Activated CD8-positive, alpha-beta memory T cell treated with anti-CD3 and anti-CD28 coated beads for 4 hours (primary cell): ENCODE measurements around the gene THSD4.
"Not testable (repeated sequence)": the region's sequence is repeated elsewhere in the genome, so short reads cannot be mapped to it uniquely, and the experiment has no call there.

ENCODE experiments used
- DNase-seq, 2 donors: peaks; one replicate each; pipeline ENCODE4 v3.0.0-alpha.2; 2020; ENCODE audit warnings: low read depth in 2 of 2

Gene THSD4

DNA sequence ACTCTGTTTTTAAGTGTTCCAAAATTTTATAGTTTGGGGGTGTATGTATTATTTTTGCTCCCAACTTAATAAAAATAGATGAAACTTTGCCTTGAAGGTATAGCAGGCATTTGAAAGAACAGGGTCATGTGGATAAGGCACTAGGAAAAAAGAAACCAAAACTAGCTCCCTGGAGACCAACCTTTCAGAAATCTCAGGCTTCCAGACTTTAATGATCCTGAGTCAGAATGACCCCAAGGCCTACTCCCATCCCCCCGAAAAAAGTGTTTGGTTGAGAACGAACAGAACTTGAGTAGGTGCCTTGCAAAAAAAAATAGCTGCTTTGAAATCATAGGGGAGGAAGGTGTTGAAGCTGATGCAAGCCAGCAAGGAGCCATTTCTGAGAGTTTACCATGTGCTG is 309.5 kb downstream of the THSD4 start:
- no peak for DNase-seq

DNA sequence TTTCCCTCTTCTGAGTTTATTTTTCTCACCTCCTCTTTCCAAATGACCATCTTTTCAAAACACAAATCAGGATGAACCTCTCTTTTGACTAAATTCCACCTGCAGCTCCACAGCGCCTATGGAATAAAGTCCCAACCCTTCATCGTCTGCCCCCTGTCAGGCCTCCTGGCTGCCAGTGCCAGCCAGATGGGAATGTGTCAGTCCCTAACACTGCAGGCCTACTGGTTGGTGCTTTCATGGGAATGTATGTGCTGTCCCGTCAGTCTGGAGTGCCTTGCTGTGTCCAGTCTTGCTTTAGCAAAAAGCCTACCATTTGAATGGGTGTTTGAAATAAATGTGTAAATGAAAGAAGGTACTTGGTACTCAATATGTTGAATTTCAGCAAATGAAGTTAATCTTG is 310.1 kb downstream of the THSD4 start:
- DNase-seq = no peak

GRCh38 chr15:71426792-71427191 is 311.5 kb downstream of the THSD4 start:
- DNase-seq = no peak

DNA sequence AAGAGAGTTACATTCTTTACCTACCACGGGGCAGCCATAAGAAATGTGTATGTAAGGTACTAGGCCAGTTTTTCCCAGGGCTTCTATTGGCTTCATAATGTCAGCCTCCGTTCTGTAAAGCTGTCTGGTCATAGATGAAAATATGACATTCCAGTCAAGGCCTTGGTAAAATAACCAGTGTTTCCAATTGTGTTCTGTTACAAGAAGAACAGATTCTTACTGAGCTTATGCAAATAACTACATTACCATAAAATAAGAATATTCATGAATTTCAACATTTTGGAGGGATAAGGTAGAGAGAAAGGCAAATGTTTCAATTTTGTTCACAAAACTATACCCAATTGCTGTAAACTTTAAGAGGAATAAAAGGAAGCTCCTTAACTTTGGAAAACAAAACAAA is 315.5 kb downstream of the THSD4 start:
- DNase-seq = no peak

DNA sequence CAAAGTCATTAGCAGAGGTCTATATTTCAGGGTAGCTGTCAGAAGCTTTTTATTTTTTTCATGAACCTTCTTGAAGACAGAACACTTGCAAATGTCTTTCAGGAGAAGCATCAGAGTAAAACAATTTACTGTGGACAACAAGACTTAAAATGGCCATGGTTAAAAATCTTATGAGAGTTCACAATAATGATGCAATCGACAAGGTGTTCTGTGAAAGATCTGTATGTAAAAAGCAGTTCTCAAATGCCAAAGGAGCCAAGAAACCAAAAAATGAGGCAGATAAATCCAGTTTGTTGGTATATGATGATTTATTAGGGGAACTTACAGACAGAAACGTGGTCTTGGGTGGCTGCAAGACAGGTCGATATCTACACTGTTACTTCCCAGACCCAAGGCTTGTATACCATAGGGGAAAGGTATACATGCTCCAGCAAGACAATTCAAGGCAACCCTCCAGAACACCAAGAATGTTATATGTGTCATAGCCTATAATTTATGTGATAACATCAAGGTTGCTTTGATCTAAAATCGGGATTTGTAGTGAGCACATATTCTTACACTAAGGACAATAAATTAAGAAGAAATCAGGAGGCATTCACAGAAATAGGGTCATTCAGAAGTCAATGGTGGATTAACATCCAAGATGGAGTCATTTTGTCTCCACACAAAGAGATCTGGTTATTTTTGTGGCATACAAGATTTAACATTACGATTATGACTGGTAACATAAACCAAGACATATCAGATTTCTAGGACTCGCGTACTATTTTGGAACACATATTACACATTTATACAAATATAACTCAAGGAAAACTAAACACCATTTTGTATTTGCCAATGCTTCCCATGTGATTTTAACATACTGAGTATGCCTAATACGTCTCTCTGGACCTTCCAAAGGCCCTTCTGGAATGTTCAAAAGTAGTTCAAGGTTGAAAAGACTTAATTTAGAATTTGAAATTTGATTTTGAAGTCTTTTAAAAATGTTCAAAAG is 316.4 kb downstream of the THSD4 start:
- DNase-seq = no peak

- DNase-seq = no peak
These were observed 318.1 kb downstream of the THSD4 start for GRCh38 chr15:71433402-71433801.

DNA sequence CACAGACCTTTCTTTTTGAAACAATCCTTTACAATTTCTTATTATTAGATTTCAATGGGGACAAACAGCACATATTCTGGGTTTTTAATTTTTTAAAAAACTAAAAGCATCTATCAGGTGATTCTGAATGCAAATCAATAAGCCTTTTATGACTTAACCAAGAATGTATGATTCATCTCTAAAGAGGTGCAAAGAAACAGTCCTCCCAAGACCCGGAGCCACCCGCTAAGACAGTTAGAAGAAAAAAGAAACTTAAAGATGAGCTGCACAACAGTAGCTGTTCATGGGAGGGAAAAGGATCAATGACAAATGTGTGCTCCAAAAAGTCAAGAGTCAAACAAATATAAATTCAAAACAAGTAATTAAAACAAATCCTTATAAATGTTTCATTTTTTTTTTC is 319.5 kb downstream of the THSD4 start:
- no peak for DNase-seq

- no peak for DNase-seq
These were observed 320.3 kb downstream of the THSD4 start for GRCh38 chr15:71435552-71435951.

DNA sequence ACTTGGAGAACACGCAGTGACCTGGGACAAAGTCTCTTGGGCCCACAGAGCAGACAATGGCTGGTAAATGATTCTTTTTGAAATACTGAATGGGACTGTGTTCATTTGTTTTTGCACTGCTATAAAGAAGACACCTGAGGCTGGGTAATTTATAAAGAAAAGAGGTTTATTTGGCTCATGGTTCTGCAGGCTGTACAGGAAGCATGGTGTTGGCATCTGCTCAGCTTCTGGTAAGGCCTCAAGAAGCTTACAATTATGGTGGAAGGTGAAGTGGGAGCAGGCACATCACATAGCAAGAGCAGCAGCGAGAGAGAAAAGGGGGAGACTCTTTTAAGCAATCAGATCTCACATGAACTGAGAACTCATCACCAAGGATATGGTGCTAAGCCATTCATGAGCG is 321.6 kb downstream of the THSD4 start:
- no peak for DNase-seq

DNA sequence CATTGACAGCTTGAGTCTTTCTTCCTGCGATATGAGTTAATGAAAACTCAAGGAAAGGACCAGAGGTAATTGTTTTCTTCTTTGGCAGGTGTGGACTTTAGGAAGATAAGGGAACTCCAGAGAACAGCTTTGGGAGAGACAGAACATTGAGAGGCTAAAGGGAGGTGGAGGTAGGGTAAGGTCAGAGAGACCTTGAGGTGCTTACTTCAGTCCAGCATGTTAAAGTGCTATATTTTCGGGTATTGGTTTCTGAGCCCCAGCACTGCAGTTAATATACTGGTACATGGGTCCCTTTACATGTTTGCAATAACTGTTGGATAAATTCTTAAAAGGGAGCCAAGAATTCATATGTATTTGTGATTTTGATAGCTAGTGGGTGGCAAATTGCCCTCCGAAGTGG is 322.1 kb downstream of the THSD4 start:
- DNase-seq = no peak

DNA sequence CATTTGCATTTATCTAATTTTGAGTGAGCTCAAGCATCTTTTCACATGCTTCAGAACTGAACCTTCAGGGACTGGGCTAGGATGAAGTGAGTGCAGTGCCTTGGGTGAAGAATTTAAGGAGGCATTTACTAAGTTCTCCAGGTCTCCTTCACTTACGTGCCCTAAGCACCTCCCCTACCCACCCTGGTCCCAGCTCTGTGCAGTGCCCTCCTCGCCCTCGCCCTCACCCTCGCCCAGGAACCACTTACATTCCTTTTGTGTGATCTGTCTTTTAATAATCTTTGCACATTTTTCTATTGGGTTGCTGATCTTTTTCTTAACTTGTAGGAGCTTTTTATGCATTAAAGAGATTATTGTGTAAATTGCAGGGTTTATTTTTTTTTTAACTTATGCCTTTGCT is 322.6 kb downstream of the THSD4 start:
- DNase-seq = no peak

DNA sequence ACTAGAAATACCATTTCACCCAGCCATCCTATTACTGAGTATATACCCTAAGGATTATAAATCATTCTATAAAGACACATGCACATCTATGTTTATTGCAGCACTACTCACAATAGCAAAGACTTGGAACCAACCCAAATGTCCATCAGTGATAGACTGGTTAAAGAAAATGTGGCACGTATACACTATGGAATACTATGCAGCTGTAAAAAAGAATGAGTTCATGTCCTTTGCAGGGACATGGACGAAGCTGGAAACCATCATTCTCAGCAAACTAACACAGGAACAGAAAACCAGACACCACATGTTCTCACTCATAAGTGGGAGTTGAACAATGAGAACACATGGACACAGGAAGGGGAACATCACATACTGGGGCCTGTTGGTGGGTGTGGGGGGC is 324.2 kb downstream of the THSD4 start:
- not testable (repeated sequence) for DNase-seq

GRCh38 chr15:71440489-71441110 is 325.3 kb downstream of the THSD4 start:
- DNase-seq = no peak

DNA sequence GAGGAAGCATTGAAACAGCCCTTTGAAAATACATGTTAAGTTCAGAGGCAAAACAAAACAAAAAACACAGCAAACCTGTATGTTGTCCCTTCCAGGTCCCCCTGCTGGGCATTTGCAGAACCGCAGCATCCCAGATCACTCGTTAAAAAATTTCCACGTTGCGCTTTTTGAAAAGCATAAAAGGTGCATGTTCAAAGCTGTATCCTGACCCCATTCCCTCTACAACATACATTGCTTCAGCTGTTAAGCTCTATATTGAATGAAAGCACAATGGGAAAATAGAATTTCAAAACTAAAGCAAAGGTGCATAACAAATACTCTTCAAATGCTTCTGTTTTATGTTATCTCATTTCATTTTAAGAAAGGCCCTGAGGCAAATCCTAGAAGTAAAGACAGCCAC is 328.3 kb downstream of the THSD4 start:
- DNase-seq = no peak

DNA sequence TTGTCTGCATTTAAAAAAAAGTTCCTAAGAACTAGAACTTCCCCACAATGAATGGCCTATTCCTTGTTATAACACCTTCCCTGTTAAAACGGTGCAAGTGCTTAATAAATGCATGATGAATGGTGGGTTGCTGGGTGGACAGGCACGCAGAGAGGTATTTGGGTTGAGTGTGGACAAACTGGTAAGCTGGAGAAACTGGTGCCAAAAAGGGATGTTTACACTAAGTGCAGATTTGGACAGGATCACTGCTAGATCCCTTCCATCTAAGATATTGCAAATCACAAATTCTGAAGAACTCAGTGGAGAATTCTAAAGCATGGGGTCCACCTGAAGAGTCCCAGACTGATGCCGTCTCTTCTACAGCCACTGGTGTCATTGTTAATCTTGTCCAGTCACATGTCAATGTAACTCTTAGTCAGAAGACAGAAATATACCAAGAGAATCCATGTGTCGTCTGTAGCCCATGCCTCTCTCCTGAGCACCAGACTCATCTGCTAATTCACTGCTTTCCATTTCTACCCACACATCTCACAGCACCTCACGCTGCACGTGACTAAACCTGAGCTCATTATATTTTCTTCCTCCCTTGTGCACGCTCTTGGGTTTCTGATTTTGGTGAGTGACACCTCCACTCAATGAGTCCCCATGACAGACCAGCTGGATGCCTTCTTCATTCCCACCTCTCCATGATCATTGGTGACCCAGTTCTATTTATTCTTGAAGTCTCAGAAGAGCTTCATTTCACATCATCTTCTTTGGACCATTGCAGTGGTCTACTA is 328.9 kb downstream of the THSD4 start:
- no peak for DNase-seq

DNA sequence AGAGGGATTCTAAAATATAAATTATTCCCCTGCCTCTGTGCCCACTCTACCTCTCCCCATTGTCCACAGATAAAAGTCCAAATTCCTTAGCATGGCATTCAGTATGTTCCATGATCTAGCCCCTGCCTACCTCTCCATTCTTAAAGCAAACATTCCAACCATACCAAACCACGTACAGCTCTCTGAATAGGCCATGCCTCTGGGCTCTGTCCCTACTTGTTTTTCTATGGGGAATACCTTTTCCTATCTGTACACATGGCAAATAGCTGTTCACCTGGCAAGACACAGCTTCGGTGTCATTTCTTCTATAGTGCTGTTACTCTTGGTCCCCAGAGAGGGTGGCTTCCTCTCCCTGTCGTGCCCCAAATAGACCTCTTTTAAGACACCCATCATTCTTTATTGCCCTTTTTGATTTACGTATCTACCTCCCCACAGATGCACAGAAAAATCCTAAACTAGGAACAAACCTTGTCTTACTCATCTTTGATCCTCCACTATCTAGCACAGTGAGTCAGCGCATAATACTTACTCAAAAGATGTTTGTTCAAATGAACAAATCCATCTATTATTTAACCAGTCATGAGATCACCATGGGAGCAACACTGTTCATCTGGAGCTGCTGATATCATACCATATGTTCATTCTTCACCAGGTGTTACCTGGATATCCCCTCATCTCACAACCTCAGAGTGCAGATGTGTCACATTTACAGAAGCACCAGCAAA is 329.8 kb downstream of the THSD4 start:
- no peak for DNase-seq

- no peak for DNase-seq
These were observed 332.3 kb downstream of the THSD4 start for GRCh38 chr15:71447328-71448250.

GRCh38 chr15:71448688-71449114 is 333.4 kb downstream of the THSD4 start:
- DNase-seq = no peak

DNA sequence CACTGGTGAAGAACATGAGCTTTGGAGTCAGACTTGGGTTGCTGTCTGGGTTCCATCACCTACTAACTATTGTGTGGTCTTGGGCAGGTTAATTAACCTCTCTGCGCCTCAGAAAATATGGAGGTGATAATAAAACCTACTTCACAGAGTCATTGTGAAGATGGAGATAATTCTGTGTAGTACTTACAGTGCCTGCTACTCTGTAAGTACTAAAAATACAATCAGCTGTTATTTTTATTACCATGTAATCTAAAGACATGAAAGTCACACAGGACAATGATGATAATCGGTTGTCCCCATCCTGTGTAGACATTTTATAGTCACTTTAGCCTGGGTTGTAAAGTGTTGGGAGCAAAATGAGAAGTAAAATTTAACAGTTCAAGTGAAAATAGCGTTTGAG is 334.1 kb downstream of the THSD4 start:
- no peak for DNase-seq

GRCh38 chr15:71449956-71450355 is 334.7 kb downstream of the THSD4 start:
- DNase-seq = no peak

- no peak for DNase-seq
These were observed 335.9 kb downstream of the THSD4 start for GRCh38 chr15:71451130-71451529.
